ENCODE data around the gene UPP2. TPM values are rescaled to one million over a fixed set of nuclear protein-coding genes. Genes with fewer than 3 reads are reported as not detected.

Gene UPP2
- total and polyA plus RNA-seq, 2 of the 8 experiments (the other 6 are each of a cell fraction or from before 2014, with no cell fraction given): not detected

- Histone ChIP-seq H2AK5ac (ENCODE audit: low read depth, low read length) (no peak overlapping the region), H3K56ac (replicated peaks; ENCODE audit: insufficient read length, low read depth, low read length) (no peak overlapping the region), H3K4ac (replicated peaks; ENCODE audit: insufficient read length, low read depth, low read length) (no peak overlapping the region), H4K20me1 (replicated peaks in 1 of 2; ENCODE audit: control insufficient read depth in 1 of 2, insufficient read depth in 2 of 2, low read length in 2 of 2) (no peaks in the 10 kb centered on the region), H2BK15ac (ENCODE audit: low read length) (no peak overlapping the region), H2BK5ac (ENCODE audit: low read depth, low read length) (no peak overlapping the region), H2BK12ac (ENCODE audit: low read depth, low read length) (no peak overlapping the region), H3K4me1 (replicated peaks in 1 of 4; ENCODE audit: control insufficient read depth in 3 of 4, insufficient read depth in 4 of 4, low read length in 3 of 4) (no peaks in the 10 kb centered on the region), H4K5ac (ENCODE audit: insufficient read length, low read depth, low read length) (no peak overlapping the region), H3K9me3 (ENCODE audit: insufficient read depth in 2 of 2, low read depth in 1 of 2, low read length in 1 of 2) (no peaks in the 10 kb centered on the region), H3K4me3 (ENCODE audit: extremely low read depth in 1 of 4, insufficient read depth in 2 of 4, low read depth in 3 of 4, low read length in 4 of 4) (no peak overlapping the region), H3K27me3 (replicated peaks in 1 of 4; ENCODE audit: control insufficient read depth in 3 of 4, extremely low read depth in 1 of 4, insufficient read depth in 3 of 4, low read length in 3 of 4) (no peaks in the 10 kb centered on the region), H4K91ac (replicated peaks; ENCODE audit: insufficient read length, low read length) (no peak overlapping the region), H3K79me1 (ENCODE audit: low read depth, low read length) (no peaks in the 10 kb centered on the region), H3K23me2 (ENCODE audit: low read depth, low read length) (no peaks in the 10 kb centered on the region), H3K18ac (ENCODE audit: extremely low read depth, low read length) (no peak overlapping the region), H4K8ac (ENCODE audit: extremely low read depth, insufficient read depth, low read length) (no peak overlapping the region), H3K79me2 (ENCODE audit: control insufficient read depth in 1 of 2, insufficient read depth in 2 of 2, low read length in 2 of 2) (no peaks in the 10 kb centered on the region), H3K23ac (ENCODE audit: insufficient read length) (no peak overlapping the region), H2BK20ac (ENCODE audit: low read length) (no peak overlapping the region), H3K36me3 (ENCODE audit: control insufficient read depth in 2 of 4, insufficient read depth in 4 of 4, low read length in 3 of 4) (no peaks in the 10 kb centered on the region; a peak in 1 of 8 replicates), H3K4me2 (ENCODE audit: insufficient read depth in 1 of 2, low read depth in 2 of 2, low read length in 2 of 2) (no peak overlapping the region), H3K14ac (ENCODE audit: insufficient read length) (no peak overlapping the region), H3K9ac (replicated peaks in 1 of 4; ENCODE audit: extremely low read depth in 1 of 4, low read depth in 3 of 4, low read length in 3 of 4) (no peak overlapping the region), H3K27ac (ENCODE audit: low read depth, low read length) (no peak overlapping the region), H2BK120ac (replicated peaks; ENCODE audit: low read depth, low read length) (no peak overlapping the region), H2AFZ (ENCODE audit: low read length) (no peak overlapping the region)
- POLR2A ChIA-PET (ENCODE audit: partially characterized antibody): no interaction called here
- TF ChIP-seq JUN (IDR thresholded peaks at IDR 0.05; ENCODE audit: low read depth, low read length): no peak
- no peak for FAIRE-seq
- CTCF ChIA-PET (ENCODE audit: partially characterized antibody): interaction anchor here (1.3 kb wide), 1 partner anchor 116 kb away, joined by 4 read pairs; no protein-coding TSS in a partner anchor
- WGBS, 2 experiments (ENCODE audit: extremely low coverage in 1 of 2, insufficient coverage in 1 of 2, insufficient read length in 1 of 2, insufficient replicate concordance in 2 of 2, low coverage in 1 of 2, low lambda C conversion rate in 2 of 2, missing lambda C conversion rate in 1 of 2): 89% methylated on average over 1 of the region's 1 CpG; no CpG with 5 or more reads in 1 of the 2 experiments
- no peak for DNase-seq (ENCODE audit: low read depth in 1 of 2, low spot score in 2 of 2)
These were observed 38.5 kb downstream of the UPP2 start for GRCh38 chr2:158140201-158140600.
